ENCODE results near the gene DIO2. TPM values are rescaled to one million over a fixed set of nuclear protein-coding genes. Genes with fewer than 3 reads are reported as not detected.

Gene DIO2
- total and polyA plus RNA-seq, 2 of the 4 experiments (the other 2 are of a cell fraction): 12.8 to 24.2 TPM

DNA sequence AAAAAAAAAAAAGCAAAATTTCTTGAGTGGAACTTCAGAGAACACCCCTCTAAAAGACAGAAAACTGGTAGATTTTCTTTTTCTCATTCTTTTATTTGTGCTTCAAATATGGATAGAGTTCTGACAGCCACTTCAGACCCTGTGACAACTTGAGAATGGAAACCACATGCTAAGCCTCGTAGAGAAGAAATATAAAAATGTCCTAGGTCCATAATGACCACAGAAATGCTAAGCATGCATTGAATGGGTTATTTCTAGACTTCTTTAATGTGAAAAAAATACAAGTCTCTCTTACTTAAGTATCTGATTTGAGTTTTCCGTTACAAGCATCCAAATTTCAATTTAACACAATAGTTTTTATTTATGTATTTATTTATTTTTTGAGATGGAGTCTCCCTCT is 28.3 kb upstream of the DIO2 start:
- no peak overlapping the region for H3K4me3 ChIP-seq (ENCODE audit: insufficient read depth, low read depth, low read length)
- H2AK9ac ChIP-seq (replicated peaks; ENCODE audit: low read depth, low read length, poor library complexity): no peak overlapping the region
- H2BK120ac ChIP-seq (ENCODE audit: low read depth, low read length): no peak overlapping the region
- no peak overlapping the region for H4K8ac ChIP-seq (ENCODE audit: low read depth in 2 of 2, low read length in 2 of 2)
- H3K9me1 ChIP-seq (ENCODE audit: insufficient read depth, low read length): no peaks in the 10 kb centered on the region
- ATAC-seq (ENCODE audit: low read depth) (no peak), DNase-seq (no peak)
- no peak overlapping the region for H4K91ac ChIP-seq (ENCODE audit: insufficient read depth, low read depth, low read length)
- no peak overlapping the region for H2AFZ ChIP-seq (replicated peaks; ENCODE audit: low read length, poor library complexity)
- no TSS peak for BruUV-seq (replicated peaks)
- H2AK5ac ChIP-seq (ENCODE audit: low read depth, low read length): no peak overlapping the region
- no peak overlapping the region for H3K27ac ChIP-seq (ENCODE audit: insufficient read depth, low read length)
- no CpG with 5 or more reads among the region's 2 CpGs for WGBS, 2 experiments (ENCODE audit: extremely low coverage in 2 of 2, insufficient read length in 1 of 2)
- H3K4me1 ChIP-seq (ENCODE audit: control insufficient read depth, insufficient read depth, low read length): no peaks in the 10 kb centered on the region
- no peaks in the 10 kb centered on the region for H3K27me3 ChIP-seq (ENCODE audit: control insufficient read depth, insufficient read depth, low read length)
- no peak overlapping the region for H3K18ac ChIP-seq (ENCODE audit: low read depth, low read length)
- H2BK5ac ChIP-seq (ENCODE audit: low read depth, low read length, poor library complexity, severe bottlenecking): no peak overlapping the region
- in situ Hi-C loops (cut with MboI; ENCODE audit: low sequenced_read_pairs) (no loop called here), intact Hi-C loops (cut with micrococcal nuclease) (no loop called here), dilution Hi-C loops (cut with HindIII; ENCODE audit: low sequenced_read_pairs, unreplicated experiment) (no loop called here)
- no peak for TF ChIP-seq FOS (IDR thresholded peaks at IDR 0.05; ENCODE audit: low read depth, low read length)
- no peak for TF ChIP-seq MAFK (IDR thresholded peaks at IDR 0.05; ENCODE audit: low read depth, low read length)
- TF ChIP-seq, protein P1, sequence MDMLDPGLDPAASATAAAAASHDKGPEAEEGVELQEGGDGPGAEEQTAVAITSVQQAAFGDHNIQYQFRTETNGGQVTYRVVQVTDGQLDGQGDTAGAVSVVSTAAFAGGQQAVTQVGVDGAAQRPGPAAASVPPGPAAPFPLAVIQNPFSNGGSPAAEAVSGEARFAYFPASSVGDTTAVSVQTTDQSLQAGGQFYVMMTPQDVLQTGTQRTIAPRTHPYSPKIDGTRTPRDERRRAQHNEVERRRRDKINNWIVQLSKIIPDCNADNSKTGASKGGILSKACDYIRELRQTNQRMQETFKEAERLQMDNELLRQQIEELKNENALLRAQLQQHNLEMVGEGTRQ (IDR thresholded peaks at IDR 0.05; ENCODE audit: low read depth, low read length): no peak
- TF ChIP-seq MAZ (IDR thresholded peaks at IDR 0.05; ENCODE audit: borderline replicate concordance, low read depth, low read length): no peak
- TF ChIP-seq BHLHE40 (IDR thresholded peaks at IDR 0.05; ENCODE audit: low read depth, low read length): no peak
- no peak for TF ChIP-seq RCOR1 (IDR thresholded peaks at IDR 0.05; ENCODE audit: insufficient replicate concordance, low read length)
- no peak for TF ChIP-seq MXI1 (IDR thresholded peaks at IDR 0.05; ENCODE audit: borderline replicate concordance, low read depth, low read length)
- no peak for TF ChIP-seq CHD1 (IDR thresholded peaks at IDR 0.05; ENCODE audit: low read depth, low read length)
- TF ChIP-seq SMC3 (IDR thresholded peaks at IDR 0.05; ENCODE audit: low read depth, low read length): no peak
- no peak for TF ChIP-seq NFE2L2 (IDR thresholded peaks at IDR 0.05; ENCODE audit: low read depth, low read length)
- no peak for TF ChIP-seq RAD21 (IDR thresholded peaks at IDR 0.05; ENCODE audit: low read length)
- no peak for TF ChIP-seq CEBPB (IDR thresholded peaks at IDR 0.05; ENCODE audit: low read depth, low read length)
- TF ChIP-seq ELK1 (IDR thresholded peaks at IDR 0.05; ENCODE audit: borderline replicate concordance, low read depth, low read length): no peak
- TF ChIP-seq POLR2A (IDR thresholded peaks at IDR 0.05; ENCODE audit: low read depth, low read length): no peak
- no peak for TF ChIP-seq RFX5 (IDR thresholded peaks at IDR 0.05; ENCODE audit: low read depth, low read length)
- no peak overlapping the region for H3K9ac ChIP-seq (ENCODE audit: low read depth, low read length)
- H3K4ac ChIP-seq (ENCODE audit: low read depth, low read length): no peak overlapping the region
- CTCF ChIA-PET: no interaction called here
- H3K56ac ChIP-seq (ENCODE audit: extremely low read depth, insufficient read depth, low read length): no peak overlapping the region
- H3K9me3 ChIP-seq (ENCODE audit: control insufficient read depth, insufficient read depth, low read length): peaks cover 11% of the 10 kb centered on the region
- no peak overlapping the region for H2BK20ac ChIP-seq (ENCODE audit: low read depth, low read length)
- H4K20me1 ChIP-seq (ENCODE audit: insufficient read depth, low read length): no peaks in the 10 kb centered on the region
- no peak overlapping the region for H2BK15ac ChIP-seq (ENCODE audit: low read depth, low read length)
- no peaks in the 10 kb centered on the region for H3K79me1 ChIP-seq (ENCODE audit: low read depth in 1 of 2, low read length in 2 of 2)
- H3K4me2 ChIP-seq (ENCODE audit: low read depth, low read length): no peak overlapping the region
- no peak overlapping the region for H4K5ac ChIP-seq (ENCODE audit: low read depth, low read length)
- POLR2A ChIA-PET (ENCODE audit: unreplicated experiment): no interaction called here
- no peak overlapping the region for H3K14ac ChIP-seq (replicated peaks; ENCODE audit: low read depth, low read length)
- H3K36me3 ChIP-seq (ENCODE audit: control insufficient read depth, insufficient read depth, low read length): no peaks in the 10 kb centered on the region
- no peak overlapping the region for H3K23ac ChIP-seq (ENCODE audit: low read depth, low read length)
